Daoy (cell line): ENCODE data around the gene CLDN6. TPM values are rescaled to one million over a fixed set of nuclear protein-coding genes. Genes with fewer than 3 reads are reported as not detected.

Source experiments
- DNase-seq: peaks from one replicate; pipeline ENCODE4 v3.0.0-alpha.2; 2015; ENCODE audit warnings: low read depth
- total RNA-seq: library from RNA; depleted of rRNA; stranded (reverse); fragments of >200 nt; shearing (Covaris generic); gene quantifications from 2 replicates; pipeline ENCODE4 v1.2.3, GENCODE V29; 2014

CLDN6 gene
- total RNA-seq, 1 experiment from 2014 or later = not detected

- DNase-seq = no peak
Observed at GRCh38 chr16:2987833-2988232, 30.1 kb downstream of the CLDN6 start.

GRCh38 chr16:2987286-2987685 lies 30.7 kb downstream of the CLDN6 start:
- DNase-seq = no peak

GRCh38 chr16:2986623-2987188 lies 31.3 kb downstream of the CLDN6 start:
- DNase-seq = no peak

GRCh38 chr16:2985893-2986355 lies 32.1 kb downstream of the CLDN6 start:
- DNase-seq = no peak

- DNase-seq = no peak
Observed at GRCh38 chr16:2985462-2985861, 32.5 kb downstream of the CLDN6 start.

GRCh38 chr16:2983706-2984136 lies 34.3 kb downstream of the CLDN6 start:
- DNase-seq = peak; percentile 88

GRCh38 chr16:2982402-2982801 lies 35.6 kb downstream of the CLDN6 start:
- DNase-seq = no peak

GRCh38 chr16:2981899-2982250 lies 36.1 kb downstream of the CLDN6 start:
- no peak for DNase-seq

GRCh38 chr16:2981177-2981898 lies 36.6 kb downstream of the CLDN6 start:
- no peak for DNase-seq

GRCh38 chr16:2980227-2981176 lies 37.5 kb downstream of the CLDN6 start, which contains the start of gene PKMYT1:
PKMYT1 (minus strand) TSS chr16:2980446; CDS start chr16:2979657, 789 bp downstream.
- peak; percentile 91 for DNase-seq

- DNase-seq = no peak
Observed at GRCh38 chr16:2979669-2980226, 38.2 kb downstream of the CLDN6 start.

GRCh38 chr16:2977440-2977839 lies 40.5 kb downstream of the CLDN6 start:
- no peak for DNase-seq

- no peak for DNase-seq
Observed at GRCh38 chr16:2976673-2977072, 41.3 kb downstream of the CLDN6 start.

- DNase-seq = no peak
Observed at GRCh38 chr16:2976201-2976600, 41.8 kb downstream of the CLDN6 start.

GRCh38 chr16:2975161-2975795 lies 42.7 kb downstream of the CLDN6 start:
- DNase-seq = no peak

- DNase-seq = no peak
Observed at GRCh38 chr16:2974319-2975056, 43.5 kb downstream of the CLDN6 start.

- no peak for DNase-seq
Observed at GRCh38 chr16:2973605-2974318, 44.2 kb downstream of the CLDN6 start.

- DNase-seq = no peak
Observed at GRCh38 chr16:2973093-2973492, 44.9 kb downstream of the CLDN6 start.

GRCh38 chr16:2971985-2972784 lies 45.8 kb downstream of the CLDN6 start:
- no peak for DNase-seq
